ENCODE results near the gene TRMT44. TPM values are rescaled to one million over a fixed set of nuclear protein-coding genes. Genes with fewer than 3 reads are reported as not detected.

TRMT44 gene
- total and polyA plus RNA-seq, 2 of the 4 experiments (the other 2 are of a cell fraction) = 7.3 to 8.1 TPM

- Histone ChIP-seq H3K79me1 (ENCODE audit: low read depth in 1 of 2, low read length in 2 of 2) (peaks cover 26 to 64% of the 10 kb centered on the region in 2 experiments), H3K4me1 (ENCODE audit: control insufficient read depth, insufficient read depth, low read length) (peaks cover 3% of the 10 kb centered on the region; the same call in 1 of the 2 replicates), H3K4me3 (ENCODE audit: insufficient read depth, low read depth, low read length) (no peak overlapping the region), H3K56ac (ENCODE audit: extremely low read depth, insufficient read depth, low read length) (no peak overlapping the region), H3K27ac (ENCODE audit: insufficient read depth, low read length) (no peak overlapping the region), H3K4ac (ENCODE audit: low read depth, low read length) (no peak overlapping the region), H3K4me2 (ENCODE audit: low read depth, low read length) (no peak overlapping the region), H2BK120ac (ENCODE audit: low read depth, low read length) (no peak overlapping the region), H2BK20ac (ENCODE audit: low read depth, low read length) (no peak overlapping the region), H2AK9ac (replicated peaks; ENCODE audit: low read depth, low read length, poor library complexity) (no peak overlapping the region), H4K20me1 (ENCODE audit: insufficient read depth, low read length) (peaks cover 28% of the 10 kb centered on the region; the same call in 1 of the 2 replicates), H3K9ac (ENCODE audit: low read depth, low read length) (no peak overlapping the region), H4K5ac (ENCODE audit: low read depth, low read length) (no peak overlapping the region), H2BK5ac (ENCODE audit: low read depth, low read length, poor library complexity, severe bottlenecking) (no peak overlapping the region), H2AK5ac (ENCODE audit: low read depth, low read length) (no peak overlapping the region), H3K23ac (ENCODE audit: low read depth, low read length) (no peak overlapping the region), H3K18ac (ENCODE audit: low read depth, low read length) (no peak overlapping the region), H4K8ac (ENCODE audit: low read depth in 2 of 2, low read length in 2 of 2) (no peak overlapping the region), H3K14ac (replicated peaks; ENCODE audit: low read depth, low read length) (no peak overlapping the region), H3K36me3 (ENCODE audit: control insufficient read depth, insufficient read depth, low read length) (peaks cover 15% of the 10 kb centered on the region), H3K9me3 (ENCODE audit: control insufficient read depth, insufficient read depth, low read length) (no peaks in the 10 kb centered on the region), H4K91ac (ENCODE audit: insufficient read depth, low read depth, low read length) (no peak overlapping the region), H3K27me3 (ENCODE audit: control insufficient read depth, insufficient read depth, low read length) (no peaks in the 10 kb centered on the region), H2AFZ (replicated peaks; ENCODE audit: low read length, poor library complexity) (no peak overlapping the region), H3K9me1 (ENCODE audit: insufficient read depth, low read length) (peaks cover 6% of the 10 kb centered on the region; the same call in 1 of the 2 replicates), H2BK15ac (ENCODE audit: low read depth, low read length) (no peak overlapping the region)
- dilution Hi-C loops (cut with HindIII; ENCODE audit: low sequenced_read_pairs, unreplicated experiment) = no loop called here
- intact Hi-C loops (cut with micrococcal nuclease) = no loop called here
- no peak for DNase-seq
- ChIA-PET CTCF (no interaction called here), POLR2A (ENCODE audit: unreplicated experiment) (no interaction called here)
- BruUV-seq (replicated peaks) = no TSS peak
- 81% methylated on average over 3 of the region's 6 CpGs; no CpG with 5 or more reads in 1 of the 2 experiments for WGBS, 2 experiments (ENCODE audit: extremely low coverage in 2 of 2, insufficient read length in 1 of 2)
- TF ChIP-seq NFE2L2 (IDR thresholded peaks at IDR 0.05; ENCODE audit: low read depth, low read length) (no peak), MXI1 (IDR thresholded peaks at IDR 0.05; ENCODE audit: borderline replicate concordance, low read depth, low read length) (no peak), CEBPB (IDR thresholded peaks at IDR 0.05; ENCODE audit: low read depth, low read length) (no peak), RAD21 (IDR thresholded peaks at IDR 0.05; ENCODE audit: low read length) (no peak), BHLHE40 (IDR thresholded peaks at IDR 0.05; ENCODE audit: low read depth, low read length) (no peak), MAFK (IDR thresholded peaks at IDR 0.05; ENCODE audit: low read depth, low read length) (no peak), FOS (IDR thresholded peaks at IDR 0.05; ENCODE audit: low read depth, low read length) (no peak), RCOR1 (IDR thresholded peaks at IDR 0.05; ENCODE audit: insufficient replicate concordance, low read length) (no peak), USF2 (IDR thresholded peaks at IDR 0.05; ENCODE audit: low read depth, low read length) (no peak), POLR2A (IDR thresholded peaks at IDR 0.05; ENCODE audit: low read depth, low read length) (no peak), SMC3 (IDR thresholded peaks at IDR 0.05; ENCODE audit: low read depth, low read length) (no peak), MAZ (IDR thresholded peaks at IDR 0.05; ENCODE audit: borderline replicate concordance, low read depth, low read length) (no peak)
- TF ChIP-seq, protein P1, sequence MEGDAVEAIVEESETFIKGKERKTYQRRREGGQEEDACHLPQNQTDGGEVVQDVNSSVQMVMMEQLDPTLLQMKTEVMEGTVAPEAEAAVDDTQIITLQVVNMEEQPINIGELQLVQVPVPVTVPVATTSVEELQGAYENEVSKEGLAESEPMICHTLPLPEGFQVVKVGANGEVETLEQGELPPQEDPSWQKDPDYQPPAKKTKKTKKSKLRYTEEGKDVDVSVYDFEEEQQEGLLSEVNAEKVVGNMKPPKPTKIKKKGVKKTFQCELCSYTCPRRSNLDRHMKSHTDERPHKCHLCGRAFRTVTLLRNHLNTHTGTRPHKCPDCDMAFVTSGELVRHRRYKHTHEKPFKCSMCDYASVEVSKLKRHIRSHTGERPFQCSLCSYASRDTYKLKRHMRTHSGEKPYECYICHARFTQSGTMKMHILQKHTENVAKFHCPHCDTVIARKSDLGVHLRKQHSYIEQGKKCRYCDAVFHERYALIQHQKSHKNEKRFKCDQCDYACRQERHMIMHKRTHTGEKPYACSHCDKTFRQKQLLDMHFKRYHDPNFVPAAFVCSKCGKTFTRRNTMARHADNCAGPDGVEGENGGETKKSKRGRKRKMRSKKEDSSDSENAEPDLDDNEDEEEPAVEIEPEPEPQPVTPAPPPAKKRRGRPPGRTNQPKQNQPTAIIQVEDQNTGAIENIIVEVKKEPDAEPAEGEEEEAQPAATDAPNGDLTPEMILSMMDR (conservative IDR thresholded peaks at IDR 0.05; ENCODE audit: low read depth, low read length) = no peak
- TF ChIP-seq, protein P2, sequence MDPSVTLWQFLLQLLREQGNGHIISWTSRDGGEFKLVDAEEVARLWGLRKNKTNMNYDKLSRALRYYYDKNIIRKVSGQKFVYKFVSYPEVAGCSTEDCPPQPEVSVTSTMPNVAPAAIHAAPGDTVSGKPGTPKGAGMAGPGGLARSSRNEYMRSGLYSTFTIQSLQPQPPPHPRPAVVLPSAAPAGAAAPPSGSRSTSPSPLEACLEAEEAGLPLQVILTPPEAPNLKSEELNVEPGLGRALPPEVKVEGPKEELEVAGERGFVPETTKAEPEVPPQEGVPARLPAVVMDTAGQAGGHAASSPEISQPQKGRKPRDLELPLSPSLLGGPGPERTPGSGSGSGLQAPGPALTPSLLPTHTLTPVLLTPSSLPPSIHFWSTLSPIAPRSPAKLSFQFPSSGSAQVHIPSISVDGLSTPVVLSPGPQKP (IDR thresholded peaks at IDR 0.05; ENCODE audit: borderline replicate concordance, low read depth, low read length) = no peak
- no peak for ATAC-seq (ENCODE audit: low read depth)
- in situ Hi-C loops (cut with MboI; ENCODE audit: low sequenced_read_pairs) = loop anchor here (25.0 kb wide), 1 partner anchor 1644 kb away; no protein-coding TSS in a partner anchor
Measured at GRCh38 chr4:8443801-8444200, 3.2 kb downstream of the TRMT44 start.
